ENCODE results near the gene NOC4L. TPM values are rescaled to one million over a fixed set of nuclear protein-coding genes. Genes with fewer than 3 reads are reported as not detected.

Gene NOC4L
- total and polyA plus RNA-seq, 2 donors (not counting 3 experiments of a cell fraction or from before 2014, with no cell fraction given) = 19.4 to 29.4 TPM

GRCh38 chr12:132111654-132112304 lies 32.5 kb upstream of the NOC4L start:
- ChIA-PET CTCF (no interaction called here), POLR2A (no interaction called here)
- FAIRE-seq = no peak
- Histone ChIP-seq H3K79me2 (ENCODE audit: control insufficient read depth, insufficient read depth, low read length) (no peaks in the 10 kb centered on the region), H3K4me1 (ENCODE audit: control insufficient read depth, extremely low read depth, insufficient read depth, low read length) (no peaks in the 10 kb centered on the region), H3K9ac (replicated peaks; ENCODE audit: extremely low read depth, insufficient read depth, low read length) (no peak overlapping the region), H3K9me1 (replicated peaks; ENCODE audit: control insufficient read depth, extremely low read depth, insufficient read depth, low read length) (no peaks in the 10 kb centered on the region), H3K27me3 (ENCODE audit: control insufficient read depth in 2 of 2, insufficient read depth in 2 of 2, low read length in 2 of 2) (no peaks in the 10 kb centered on the region), H3K9me3 (replicated peaks; ENCODE audit: control insufficient read depth, insufficient read depth, low read length) (no peaks in the 10 kb centered on the region), H2AFZ (ENCODE audit: low read depth, low read length) (no peak overlapping the region), H3K27ac (ENCODE audit: insufficient read depth, low read depth, low read length) (no peak overlapping the region), H3K36me3 (ENCODE audit: control insufficient read depth in 2 of 2, extremely low read depth in 1 of 2, insufficient read depth in 2 of 2, low read length in 2 of 2) (peaks cover 0 to 24% of the 10 kb centered on the region in 2 experiments), H4K20me1 (replicated peaks; ENCODE audit: control insufficient read depth, extremely low read depth, insufficient read depth, low read length) (no peaks in the 10 kb centered on the region), H3K4me3 (replicated peaks in 1 of 3; ENCODE audit: insufficient read depth in 1 of 3, low read depth in 1 of 3, low read length in 3 of 3) (no peak overlapping the region), H3K4me2 (ENCODE audit: insufficient read depth, low read length) (no peak overlapping the region)
- TF ChIP-seq MYC (IDR thresholded peaks at IDR 0.05; ENCODE audit: low read depth, low read length) = no peak
- TF ChIP-seq GATA2 (IDR thresholded peaks at IDR 0.05; ENCODE audit: insufficient read depth, insufficient read length, low read depth, low read length) = no peak
- no peak for TF ChIP-seq EZH2 (IDR thresholded peaks at IDR 0.05; ENCODE audit: borderline replicate concordance, low read depth, low read length, severe bottlenecking)
- TF ChIP-seq MAX (IDR thresholded peaks at IDR 0.05; ENCODE audit: insufficient read depth, insufficient read length) = no peak
- no peak for TF ChIP-seq CTCF (IDR thresholded peaks at IDR 0.05; ENCODE audit: extremely low read depth in 1 of 2, insufficient read depth in 1 of 2, low read depth in 1 of 2, low read length in 2 of 2)
- no peak for TF ChIP-seq JUN (IDR thresholded peaks at IDR 0.05; ENCODE audit: borderline replicate concordance, insufficient read depth, insufficient read length, low read depth)
- no peak for TF ChIP-seq POLR2AphosphoS5 (IDR thresholded peaks at IDR 0.05; ENCODE audit: insufficient read depth, low read depth, low read length)
- TF ChIP-seq FOS (IDR thresholded peaks at IDR 0.05; ENCODE audit: borderline replicate concordance, insufficient read depth, low read length) = no peak
- no peak for TF ChIP-seq POLR2A (IDR thresholded peaks at IDR 0.05; ENCODE audit: low read depth, low read length)
- intact Hi-C loops (cut with micrococcal nuclease) (no loop called here), dilution Hi-C loops (cut with MboI; ENCODE audit: extremely low pct_ligation_motif_present, low sequenced_read_pairs) (no loop called here)
- no TSS peak for BruUV-seq (replicated peaks)
- DNase-seq (ENCODE audit: low read depth, low spot score) = no peak
